ENCODE results near the gene CLSTN1.
"Not testable (repeated sequence)": the region's sequence is repeated elsewhere in the genome, so short reads cannot be mapped to it uniquely, and the experiment has no call there.

CLSTN1 gene

DNA sequence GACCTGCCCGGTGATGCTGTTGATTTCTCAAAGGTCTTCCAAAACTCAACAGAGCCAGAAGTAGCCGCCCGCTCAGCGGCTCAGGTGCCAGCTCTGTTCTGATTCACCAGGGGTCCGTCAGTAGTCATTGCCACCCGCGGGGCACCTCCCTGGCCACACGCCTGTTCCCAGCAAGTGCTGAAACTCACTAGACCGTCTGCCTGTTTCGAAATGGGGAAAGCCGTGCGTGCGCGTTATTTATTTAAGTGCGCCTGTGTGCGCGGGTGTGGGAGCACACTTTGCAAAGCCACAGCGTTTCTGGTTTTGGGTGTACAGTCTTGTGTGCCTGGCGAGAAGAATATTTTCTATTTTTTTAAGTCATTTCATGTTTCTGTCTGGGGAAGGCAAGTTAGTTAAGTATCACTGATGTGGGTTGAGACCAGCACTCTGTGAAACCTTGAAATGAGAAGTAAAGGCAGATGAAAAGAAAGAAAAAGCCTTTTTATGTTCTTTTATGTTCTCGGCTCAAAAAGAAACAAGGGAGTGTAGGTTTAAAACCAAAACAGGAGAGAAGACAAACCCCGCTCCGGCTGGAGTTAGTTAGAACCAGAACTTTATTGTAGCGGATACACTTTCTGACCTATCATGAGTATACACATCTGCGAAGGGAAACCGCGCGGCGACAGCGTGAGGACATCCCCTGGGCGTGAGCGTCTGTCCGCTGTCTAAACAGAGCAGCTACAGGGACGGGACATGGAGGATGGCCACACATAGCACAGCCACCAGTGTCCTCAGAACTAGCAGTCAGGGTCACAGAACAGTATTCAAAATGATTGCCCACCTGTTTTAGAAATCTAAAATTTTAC lies 95.1 kb downstream of the CLSTN1 start:
- no peak for DNase-seq

DNA sequence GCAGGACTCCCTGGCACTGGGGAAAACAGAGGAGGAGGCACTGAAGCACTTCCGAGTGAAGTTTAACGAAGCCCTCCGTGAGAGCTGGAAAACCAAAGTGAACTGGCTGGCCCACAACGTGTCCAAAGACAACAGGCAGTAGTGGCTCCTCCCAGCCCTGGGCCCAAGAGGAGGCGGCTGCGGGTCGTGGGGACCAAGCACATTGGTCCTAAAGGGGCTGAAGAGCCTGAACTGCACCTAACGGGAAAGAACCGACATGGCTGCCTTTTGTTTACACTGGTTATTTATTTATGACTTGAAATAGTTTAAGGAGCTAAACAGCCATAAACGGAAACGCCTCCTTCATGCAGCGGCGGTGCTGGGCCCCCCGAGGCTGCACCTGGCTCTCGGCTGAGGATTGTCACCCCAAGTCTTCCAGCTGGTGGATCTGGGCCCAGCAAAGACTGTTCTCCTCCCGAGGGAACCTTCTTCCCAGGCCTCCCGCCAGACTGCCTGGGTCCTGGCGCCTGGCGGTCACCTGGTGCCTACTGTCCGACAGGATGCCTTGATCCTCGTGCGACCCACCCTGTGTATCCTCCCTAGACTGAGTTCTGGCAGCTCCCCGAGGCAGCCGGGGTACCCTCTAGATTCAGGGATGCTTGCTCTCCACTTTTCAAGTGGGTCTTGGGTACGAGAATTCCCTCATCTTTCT lies 96.7 kb downstream of the CLSTN1 start:
- DNase-seq: no peak

DNA sequence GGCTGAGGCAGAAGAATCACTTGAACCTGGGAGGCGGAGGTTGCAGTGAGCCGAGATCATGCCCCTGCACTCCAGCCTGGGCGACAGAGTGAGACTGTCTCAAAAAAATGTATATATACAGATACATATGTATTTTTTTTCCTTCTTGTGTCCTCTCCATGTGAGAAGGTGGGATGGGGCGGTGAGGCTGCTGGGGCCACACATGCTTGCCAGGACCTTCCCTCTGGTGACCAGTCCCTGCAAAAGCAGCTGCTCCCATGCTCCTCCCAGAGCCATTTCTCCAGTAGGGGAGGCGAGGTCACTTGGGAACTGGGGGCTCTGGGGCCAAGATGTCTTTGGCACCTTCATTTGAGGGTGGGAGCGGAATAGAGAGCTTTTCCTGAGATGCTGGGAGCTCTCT lies 97.4 kb downstream of the CLSTN1 start:
- DNase-seq: no peak

GRCh38 chr1:9724706-9725476 lies 98.9 kb downstream of the CLSTN1 start:
- DNase-seq: no peak

DNA sequence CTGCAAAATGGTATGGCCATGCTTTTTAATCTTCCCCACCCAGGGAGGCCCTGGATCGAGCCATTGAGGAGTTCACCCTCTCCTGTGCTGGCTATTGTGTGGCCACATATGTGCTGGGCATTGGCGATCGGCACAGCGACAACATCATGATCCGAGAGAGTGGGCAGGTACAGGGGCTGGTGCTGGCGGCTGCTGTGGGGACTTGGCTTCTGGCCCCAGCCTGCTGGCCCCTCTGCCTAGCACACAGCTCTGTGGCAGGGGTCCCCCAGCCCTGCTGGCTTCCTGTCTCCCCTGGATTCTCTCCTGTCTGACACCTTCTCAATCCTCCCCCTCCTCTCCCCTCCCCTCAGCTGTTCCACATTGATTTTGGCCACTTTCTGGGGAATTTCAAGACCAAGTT lies 99.8 kb downstream of the CLSTN1 start:
- no peak for DNase-seq

- DNase-seq: no peak
Measured at GRCh38 chr1:9723068-9723805, 100.5 kb downstream of the CLSTN1 start.

- DNase-seq: no peak
Measured at GRCh38 chr1:9722378-9722749, 101.4 kb downstream of the CLSTN1 start.

DNA sequence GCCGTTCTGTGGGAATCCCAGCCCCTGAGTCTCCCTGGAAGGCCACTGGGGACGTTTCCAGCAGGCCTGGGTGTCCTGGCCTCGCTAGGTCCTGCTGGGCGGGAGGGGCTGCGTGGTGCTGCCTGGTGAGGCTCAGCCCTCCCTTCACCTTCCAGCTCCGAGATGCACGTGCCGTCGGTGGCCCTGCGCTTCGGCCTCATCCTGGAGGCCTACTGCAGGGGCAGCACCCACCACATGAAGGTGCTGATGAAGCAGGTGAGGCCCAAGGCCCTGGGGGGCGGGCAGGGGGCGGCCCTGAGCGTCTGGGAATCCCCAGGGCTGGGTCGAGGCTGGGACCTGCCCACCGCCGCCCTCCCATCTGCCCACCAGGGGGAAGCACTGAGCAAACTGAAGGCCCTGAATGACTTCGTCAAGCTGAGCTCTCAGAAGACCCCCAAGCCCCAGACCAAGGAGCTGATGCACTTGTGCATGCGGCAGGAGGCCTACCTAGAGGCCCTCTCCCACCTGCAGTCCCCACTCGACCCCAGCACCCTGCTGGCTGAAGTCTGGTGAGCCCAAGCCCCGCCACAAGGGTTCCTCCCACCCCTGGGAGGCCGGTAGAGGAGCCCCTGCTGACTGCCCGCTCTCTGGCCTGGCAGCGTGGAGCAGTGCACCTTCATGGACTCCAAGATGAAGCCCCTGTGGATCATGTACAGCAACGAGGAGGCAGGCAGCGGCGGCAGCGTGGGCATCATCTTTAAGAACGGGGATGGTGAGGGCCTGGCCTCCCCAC lies 102.0 kb downstream of the CLSTN1 start:
- no peak for DNase-seq

GRCh38 chr1:9720785-9721605 lies 102.8 kb downstream of the CLSTN1 start:
- no peak for DNase-seq

DNA sequence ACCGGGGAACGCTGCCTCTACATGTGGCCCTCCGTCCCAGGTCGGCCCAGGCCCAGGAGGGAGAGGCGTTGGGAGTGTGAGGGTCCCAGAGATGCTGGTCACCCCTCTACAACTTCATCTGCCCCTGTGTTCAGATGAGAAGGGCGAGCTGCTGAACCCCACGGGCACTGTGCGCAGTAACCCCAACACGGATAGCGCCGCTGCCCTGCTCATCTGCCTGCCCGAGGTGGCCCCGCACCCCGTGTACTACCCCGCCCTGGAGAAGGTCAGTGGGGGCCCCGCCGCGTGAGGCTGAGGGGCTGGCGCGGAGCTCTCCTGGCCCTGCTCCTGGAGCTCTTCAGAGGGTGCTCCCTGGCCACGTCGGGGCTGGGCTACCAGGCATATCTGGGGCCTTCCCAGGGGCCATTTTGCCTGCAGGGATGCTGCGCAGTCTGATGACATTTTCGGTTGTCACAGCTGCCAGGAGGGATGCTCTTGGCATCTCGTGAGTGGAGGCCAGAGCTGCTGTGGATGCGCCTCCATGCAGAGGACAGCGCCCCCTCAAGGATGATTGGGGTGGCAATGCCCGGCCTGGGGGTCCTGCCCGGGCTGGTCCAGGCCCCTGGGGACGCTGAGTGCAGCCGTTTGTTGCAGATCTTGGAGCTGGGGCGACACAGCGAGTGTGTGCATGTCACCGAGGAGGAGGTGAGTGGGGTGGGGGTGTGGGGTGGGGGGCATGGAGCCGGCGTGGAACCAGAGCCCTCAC lies 103.6 kb downstream of the CLSTN1 start:
- no peak for DNase-seq

- no peak for DNase-seq
Measured at GRCh38 chr1:9718006-9718680, 105.6 kb downstream of the CLSTN1 start.

DNA sequence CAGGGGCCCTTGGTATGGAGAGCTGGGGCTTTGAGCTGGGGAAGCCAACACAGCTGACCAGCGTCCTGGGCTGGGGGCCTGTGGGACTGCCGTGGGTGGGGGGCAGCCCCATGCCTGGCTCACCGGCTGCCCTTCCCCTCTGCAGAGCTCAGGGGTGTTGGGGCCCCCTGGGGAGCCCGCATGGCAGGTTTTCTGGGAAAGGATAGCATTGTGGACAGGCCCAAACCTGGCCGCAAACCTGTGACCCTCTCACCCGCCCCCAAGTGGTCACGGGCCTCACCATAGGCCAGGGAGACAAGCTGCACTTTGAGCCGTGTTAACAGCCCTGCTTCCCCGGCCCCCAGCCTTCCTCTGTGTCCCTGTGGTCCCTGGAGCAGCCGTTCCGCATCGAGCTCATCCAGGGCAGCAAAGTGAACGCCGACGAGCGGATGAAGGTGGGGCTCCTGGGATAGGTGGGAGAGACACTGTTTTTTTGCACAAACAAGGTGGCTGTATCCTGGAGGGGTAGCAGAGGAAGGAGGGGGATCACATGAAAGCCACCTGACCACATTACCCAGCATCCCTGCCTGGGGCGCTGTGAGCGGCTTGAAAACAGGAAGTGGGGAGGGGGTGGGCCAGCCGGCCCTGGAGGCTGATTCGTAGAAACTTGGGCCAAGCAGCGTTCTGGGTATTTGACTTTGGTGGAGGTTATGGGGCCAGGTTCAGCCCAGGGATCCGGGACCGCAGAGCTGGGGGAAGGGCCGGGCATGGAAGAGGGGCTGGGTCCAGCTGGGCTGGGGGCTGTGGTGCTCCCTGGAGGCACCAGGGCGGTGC lies 106.4 kb downstream of the CLSTN1 start:
- no peak for DNase-seq

- no peak for DNase-seq
Measured at GRCh38 chr1:9716404-9717192, 107.2 kb downstream of the CLSTN1 start.

DNA sequence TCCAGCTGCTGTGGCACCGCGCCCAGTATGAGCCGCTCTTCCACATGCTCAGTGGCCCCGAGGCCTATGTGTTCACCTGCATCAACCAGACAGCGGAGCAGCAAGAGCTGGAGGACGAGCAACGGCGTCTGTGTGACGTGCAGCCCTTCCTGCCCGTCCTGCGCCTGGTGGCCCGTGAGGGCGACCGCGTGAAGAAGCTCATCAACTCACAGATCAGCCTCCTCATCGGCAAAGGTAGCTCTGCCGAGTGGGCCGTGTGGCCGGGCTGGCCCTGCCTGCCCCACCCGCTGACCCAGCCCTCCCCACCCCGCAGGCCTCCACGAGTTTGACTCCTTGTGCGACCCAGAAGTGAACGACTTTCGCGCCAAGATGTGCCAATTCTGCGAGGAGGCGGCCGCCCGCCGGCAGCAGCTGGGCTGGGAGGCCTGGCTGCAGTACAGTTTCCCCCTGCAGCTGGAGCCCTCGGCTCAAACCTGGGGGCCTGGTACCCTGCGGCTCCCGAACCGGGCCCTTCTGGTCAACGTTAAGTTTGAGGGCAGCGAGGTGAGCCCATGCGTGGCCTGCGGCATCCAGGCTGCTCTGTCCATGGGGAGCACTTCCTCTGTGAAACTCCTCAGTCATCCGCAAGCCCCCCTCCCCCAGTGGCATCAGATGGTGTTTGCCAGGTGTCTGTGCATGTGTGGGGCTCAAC lies 108.1 kb downstream of the CLSTN1 start:
- DNase-seq: no peak

GRCh38 chr1:9714257-9714718 lies 109.5 kb downstream of the CLSTN1 start:
- no peak for DNase-seq

DNA sequence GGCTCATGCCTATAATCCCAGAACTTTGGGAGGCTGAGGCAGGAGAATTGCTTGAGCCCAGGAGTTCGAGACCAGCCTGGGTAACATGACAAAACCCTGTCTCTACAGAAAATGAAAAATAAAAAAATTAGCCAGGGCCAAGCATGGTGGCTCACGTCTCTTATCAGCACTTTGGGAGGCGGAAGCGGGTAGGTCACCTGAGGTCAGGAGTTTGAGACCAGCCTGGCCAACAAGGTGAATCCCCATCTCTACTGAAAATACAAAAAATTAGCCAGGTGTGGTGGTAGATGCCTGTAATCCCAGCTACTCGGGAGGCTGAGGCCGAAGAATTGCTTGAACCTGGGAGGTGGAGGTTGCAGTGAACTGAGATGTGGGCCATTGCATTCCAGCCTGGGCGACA lies 111.0 kb downstream of the CLSTN1 start:
- not testable (repeated sequence) for DNase-seq

- no peak for DNase-seq
Measured at GRCh38 chr1:9711466-9712020, 112.2 kb downstream of the CLSTN1 start.

Measured in NCI-H2081 treated with DMSO at 0.1 percent for 48 hours (cell line).